SKM-1 (cell line): Measurements from ENCODE around the gene CISD1.

Experiments used
- DNase-seq: peaks from one replicate; lab custom pipeline; 2025; ENCODE audit not compliant: unreplicated experiment; lab: John Stamatoyannopoulos, UW

Gene CISD1

GRCh38 chr10:58305821-58306220 is 36.9 kb downstream of the CISD1 start:
- no peak for DNase-seq

- no peak for DNase-seq
Measured at GRCh38 chr10:58307676-58308075, 38.7 kb downstream of the CISD1 start.

GRCh38 chr10:58311026-58311425 is 42.1 kb downstream of the CISD1 start:
- DNase-seq, result no peak

GRCh38 chr10:58316874-58317273 is 47.9 kb downstream of the CISD1 start:
- no peak for DNase-seq

- DNase-seq, result no peak
Measured at GRCh38 chr10:58318346-58318745, 49.4 kb downstream of the CISD1 start.

- no peak for DNase-seq
Measured at GRCh38 chr10:58319599-58319998, 50.6 kb downstream of the CISD1 start.

- DNase-seq, result no peak
Measured at GRCh38 chr10:58320351-58321049, 51.5 kb downstream of the CISD1 start.

- peak; percentile 87 for DNase-seq
Measured at GRCh38 chr10:58322072-58322834, 53.3 kb downstream of the CISD1 start.

GRCh38 chr10:58322835-58323209 is 53.9 kb downstream of the CISD1 start:
- no peak for DNase-seq

- no peak for DNase-seq
Measured at GRCh38 chr10:58326967-58327381, 58.0 kb downstream of the CISD1 start.

GRCh38 chr10:58328233-58328632 is 59.3 kb downstream of the CISD1 start:
- DNase-seq, result no peak

GRCh38 chr10:58330431-58330830 is 61.5 kb downstream of the CISD1 start:
- DNase-seq, result no peak

- DNase-seq, result no peak
Measured at GRCh38 chr10:58331646-58332045, 62.7 kb downstream of the CISD1 start.

GRCh38 chr10:58334817-58335305 is 65.9 kb downstream of the CISD1 start, which contains the start of gene UBE2D1:
TSS of gene UBE2D1 (plus strand) at chr10:58335006. CDS start at chr10:58335202, 196 bp downstream.
- DNase-seq, result peak; percentile 85

- no peak for DNase-seq
Measured at GRCh38 chr10:58335306-58336005, 66.5 kb downstream of the CISD1 start.

GRCh38 chr10:58336242-58336641 is 67.3 kb downstream of the CISD1 start:
- DNase-seq, result no peak
